Measurements from ENCODE around the gene CCL8. TPM values are rescaled to one million over a fixed set of nuclear protein-coding genes. Genes with fewer than 3 reads are reported as not detected.

Gene CCL8
- total RNA-seq, 2 experiments from 2014 or later, result not detected

- no peaks in the 10 kb centered on the region for H3K9me3 Mint-ChIP-seq
- H3K27me3 Mint-ChIP-seq, result peaks cover 22% of the 10 kb centered on the region
- H3K36me3 Mint-ChIP-seq, result no peaks in the 10 kb centered on the region
- CTCF ChIA-PET, result interaction anchor here (1.3 to 1.4 kb wide), 2 partner anchors 101 to 130 kb away, joined by 3 to 6 read pairs; no protein-coding TSS in a partner anchor
- DNase-seq, result no peak
- no peak overlapping the region for H3K27ac Mint-ChIP-seq
- no peak overlapping the region for H3K4me3 Mint-ChIP-seq
- H3K4me1 Mint-ChIP-seq (ENCODE audit: low read depth), result no peaks in the 10 kb centered on the region
- intact Hi-C loops (cut with micrococcal nuclease), result no loop called here
- POLR2A ChIA-PET, result no interaction called here
Measured at GRCh38 chr17:34301986-34302385, 17.2 kb upstream of the CCL8 start.

- ChIA-PET CTCF (interaction anchor here (1.3 kb wide), 1 partner anchor 131 kb away, joined by 3 read pairs; no protein-coding TSS in a partner anchor), POLR2A (no interaction called here)
- Mint-ChIP-seq H3K4me3 (no peak overlapping the region), H3K27me3 (peaks cover 22% of the 10 kb centered on the region), H3K9me3 (no peaks in the 10 kb centered on the region), H3K27ac (no peak overlapping the region), H3K4me1 (ENCODE audit: low read depth) (no peaks in the 10 kb centered on the region), H3K36me3 (no peaks in the 10 kb centered on the region)
- intact Hi-C loops (cut with micrococcal nuclease), result no loop called here
- DNase-seq, result no peak
Measured at GRCh38 chr17:34302636-34303035, 16.6 kb upstream of the CCL8 start.

- DNase-seq, result no peak
- H3K27me3 Mint-ChIP-seq, result peaks cover 20% of the 10 kb centered on the region
- intact Hi-C loops (cut with micrococcal nuclease), result no loop called here
- no peaks in the 10 kb centered on the region for H3K36me3 Mint-ChIP-seq
- no peak overlapping the region for H3K27ac Mint-ChIP-seq
- ChIA-PET CTCF (no interaction called here), POLR2A (no interaction called here)
- no peaks in the 10 kb centered on the region for H3K4me1 Mint-ChIP-seq (ENCODE audit: low read depth)
- H3K4me3 Mint-ChIP-seq, result no peak overlapping the region
- H3K9me3 Mint-ChIP-seq, result no peaks in the 10 kb centered on the region
Measured at GRCh38 chr17:34303606-34304005, 15.6 kb upstream of the CCL8 start.

GRCh38 chr17:34305061-34305460 is 14.2 kb upstream of the CCL8 start:
- Mint-ChIP-seq H3K4me3 (no peak overlapping the region), H3K27ac (no peak overlapping the region), H3K9me3 (no peaks in the 10 kb centered on the region), H3K27me3 (peaks cover 14% of the 10 kb centered on the region), H3K36me3 (no peaks in the 10 kb centered on the region), H3K4me1 (ENCODE audit: low read depth) (no peaks in the 10 kb centered on the region)
- intact Hi-C loops (cut with micrococcal nuclease), result no loop called here
- ChIA-PET POLR2A (no interaction called here), CTCF (interaction anchor here (1.6 kb wide), 1 partner anchor 56 kb away, joined by 3 read pairs; no protein-coding TSS in a partner anchor)
- no peak for DNase-seq

GRCh38 chr17:34305606-34306005 is 13.6 kb upstream of the CCL8 start:
- H3K9me3 Mint-ChIP-seq, result no peaks in the 10 kb centered on the region
- CTCF ChIA-PET, result interaction anchor here (1.6 kb wide), 1 partner anchor 55 kb away, joined by 3 read pairs; no protein-coding TSS in a partner anchor
- intact Hi-C loops (cut with micrococcal nuclease), result no loop called here
- POLR2A ChIA-PET, result no interaction called here
- DNase-seq, result no peak
- H3K4me1 Mint-ChIP-seq (ENCODE audit: low read depth), result no peaks in the 10 kb centered on the region
- peaks cover 14% of the 10 kb centered on the region for H3K27me3 Mint-ChIP-seq
- H3K4me3 Mint-ChIP-seq, result no peak overlapping the region
- H3K36me3 Mint-ChIP-seq, result no peaks in the 10 kb centered on the region
- H3K27ac Mint-ChIP-seq, result no peak overlapping the region

- POLR2A ChIA-PET, result no interaction called here
- CTCF ChIA-PET, result no interaction called here
Measured at GRCh38 chr17:34306466-34306865, 12.8 kb upstream of the CCL8 start.

GRCh38 chr17:34307110-34307509 is 12.1 kb upstream of the CCL8 start:
- ChIA-PET CTCF (no interaction called here), POLR2A (no interaction called here)
- Mint-ChIP-seq H3K9me3 (no peaks in the 10 kb centered on the region), H3K4me3 (no peak overlapping the region), H3K36me3 (no peaks in the 10 kb centered on the region), H3K4me1 (ENCODE audit: low read depth) (no peaks in the 10 kb centered on the region), H3K27ac (no peak overlapping the region), H3K27me3 (peaks cover 17% of the 10 kb centered on the region)
- DNase-seq, result no peak
- intact Hi-C loops (cut with micrococcal nuclease), result no loop called here

More at GRCh38 chr17:34306466-34306865, 12.8 kb upstream of the CCL8 start:
- Mint-ChIP-seq H3K27ac (no peak overlapping the region), H3K9me3 (no peaks in the 10 kb centered on the region), H3K4me3 (no peak overlapping the region), H3K36me3 (no peaks in the 10 kb centered on the region), H3K4me1 (ENCODE audit: low read depth) (no peaks in the 10 kb centered on the region), H3K27me3 (peaks cover 15% of the 10 kb centered on the region)
- DNase-seq, result no peak
- intact Hi-C loops (cut with micrococcal nuclease), result no loop called here

- intact Hi-C loops (cut with micrococcal nuclease), result no loop called here
- Mint-ChIP-seq H3K27me3 (peaks cover 20% of the 10 kb centered on the region), H3K4me3 (no peak overlapping the region), H3K27ac (no peak overlapping the region), H3K9me3 (no peaks in the 10 kb centered on the region), H3K4me1 (ENCODE audit: low read depth) (no peaks in the 10 kb centered on the region), H3K36me3 (no peaks in the 10 kb centered on the region)
- CTCF ChIA-PET, result interaction anchor here (0.8 kb wide), 1 partner anchor 53 kb away, joined by 3 read pairs; no protein-coding TSS in a partner anchor
- DNase-seq, result no peak
- POLR2A ChIA-PET, result no interaction called here
Measured at GRCh38 chr17:34308371-34308770, 10.9 kb upstream of the CCL8 start.

GRCh38 chr17:34311291-34311690 is 7.9 kb upstream of the CCL8 start:
- H3K27me3 Mint-ChIP-seq, result peaks cover 25% of the 10 kb centered on the region
- ChIA-PET POLR2A (no interaction called here), CTCF (interaction anchor here (0.6 kb wide), 1 partner anchor 28 kb away, joined by 4 read pairs; no protein-coding TSS in a partner anchor)
- H3K36me3 Mint-ChIP-seq, result no peaks in the 10 kb centered on the region
- no peak overlapping the region for H3K4me3 Mint-ChIP-seq
- H3K9me3 Mint-ChIP-seq, result no peaks in the 10 kb centered on the region
- H3K4me1 Mint-ChIP-seq (ENCODE audit: low read depth), result no peaks in the 10 kb centered on the region
- no peak for DNase-seq
- intact Hi-C loops (cut with micrococcal nuclease), result no loop called here
- H3K27ac Mint-ChIP-seq, result no peak overlapping the region

GRCh38 chr17:34312080-34312479 is 7.2 kb upstream of the CCL8 start:
- Mint-ChIP-seq H3K4me1 (ENCODE audit: low read depth) (no peaks in the 10 kb centered on the region), H3K36me3 (no peaks in the 10 kb centered on the region), H3K9me3 (no peaks in the 10 kb centered on the region), H3K27me3 (peaks cover 23% of the 10 kb centered on the region), H3K27ac (no peak overlapping the region), H3K4me3 (no peak overlapping the region)
- ChIA-PET POLR2A (no interaction called here), CTCF (no interaction called here)
- DNase-seq, result no peak
- intact Hi-C loops (cut with micrococcal nuclease), result no loop called here

- Mint-ChIP-seq H3K4me3 (no peak overlapping the region), H3K36me3 (no peaks in the 10 kb centered on the region), H3K27ac (no peak overlapping the region), H3K9me3 (no peaks in the 10 kb centered on the region), H3K4me1 (ENCODE audit: low read depth) (no peaks in the 10 kb centered on the region), H3K27me3 (peaks cover 19% of the 10 kb centered on the region)
- DNase-seq, result no peak
- CTCF ChIA-PET, result interaction anchor here (1.6 kb wide), 1 partner anchor 48 kb away, joined by 3 read pairs; no protein-coding TSS in a partner anchor
- POLR2A ChIA-PET, result no interaction called here
- intact Hi-C loops (cut with micrococcal nuclease), result no loop called here
Measured at GRCh38 chr17:34313164-34313563, 6.1 kb upstream of the CCL8 start.

GRCh38 chr17:34314279-34314678 is 5.0 kb upstream of the CCL8 start:
- no peaks in the 10 kb centered on the region for H3K4me1 Mint-ChIP-seq (ENCODE audit: low read depth)
- H3K4me3 Mint-ChIP-seq, result no peak overlapping the region
- no peak for DNase-seq
- no peak overlapping the region for H3K27ac Mint-ChIP-seq
- no peaks in the 10 kb centered on the region for H3K36me3 Mint-ChIP-seq
- ChIA-PET CTCF (interaction anchor here (0.7 kb wide), 1 partner anchor 14 kb away, joined by 3 read pairs; no protein-coding TSS in a partner anchor), POLR2A (no interaction called here)
- H3K27me3 Mint-ChIP-seq, result peaks cover 19% of the 10 kb centered on the region
- H3K9me3 Mint-ChIP-seq, result no peaks in the 10 kb centered on the region
- intact Hi-C loops (cut with micrococcal nuclease), result no loop called here

- intact Hi-C loops (cut with micrococcal nuclease), result no loop called here
- no peaks in the 10 kb centered on the region for H3K9me3 Mint-ChIP-seq
- ChIA-PET CTCF (no interaction called here), POLR2A (no interaction called here)
- no peaks in the 10 kb centered on the region for H3K36me3 Mint-ChIP-seq
- no peak overlapping the region for H3K27ac Mint-ChIP-seq
- H3K4me1 Mint-ChIP-seq (ENCODE audit: low read depth), result no peaks in the 10 kb centered on the region
- no peak overlapping the region for H3K4me3 Mint-ChIP-seq
- peak; percentile 15 for DNase-seq
- H3K27me3 Mint-ChIP-seq, result peaks cover 16% of the 10 kb centered on the region
Measured at GRCh38 chr17:34318474-34318873, 761 bp upstream of the CCL8 start.
